C4-2B (cell line): ENCODE results near the gene NCAN.

ENCODE experiments used
- CTCF ChIP-seq: fragments of 450-650 bp; conservative IDR thresholded peaks from 2 replicates; pipeline ENCODE4 v1.5.1; 2017; ENCODE audit warnings: mild to moderate bottlenecking
- ZFX ChIP-seq: fragments of 450-650 bp; IDR thresholded peaks from 2 replicates; pipeline ENCODE4 v1.6.1; 2017

- TF ChIP-seq CTCF (no peak), ZFX (no peak)
Measured at GRCh38 chr19:19271828-19272599, 60.3 kb downstream of the NCAN start.
